Renal pelvis (tissue), 4 donors: ENCODE measurements around the gene ZNF576. TPM values are rescaled to one million over a fixed set of nuclear protein-coding genes. Genes with fewer than 3 reads are reported as not detected.
"Not testable (repeated sequence)": the region's sequence is repeated elsewhere in the genome, so short reads cannot be mapped to it uniquely, and the experiment has no call there.

ENCODE experiments used
- DNase-seq: peaks from one replicate; pipeline ENCODE4 v3.0.0-alpha.2; 2013
- polyA plus RNA-seq, 3 donors: library from polyadenylated mRNA; unstranded; fragments of 120-200 nt; gene quantifications; one replicate each; pipeline ENCODE4 v1.2.1, GENCODE V29; 2013; ENCODE audit not compliant: insufficient read length in 3 of 3

Gene ZNF576
- polyA plus RNA-seq, 3 donors: 11.1 to 13.8 (median 12.7) TPM

DNA sequence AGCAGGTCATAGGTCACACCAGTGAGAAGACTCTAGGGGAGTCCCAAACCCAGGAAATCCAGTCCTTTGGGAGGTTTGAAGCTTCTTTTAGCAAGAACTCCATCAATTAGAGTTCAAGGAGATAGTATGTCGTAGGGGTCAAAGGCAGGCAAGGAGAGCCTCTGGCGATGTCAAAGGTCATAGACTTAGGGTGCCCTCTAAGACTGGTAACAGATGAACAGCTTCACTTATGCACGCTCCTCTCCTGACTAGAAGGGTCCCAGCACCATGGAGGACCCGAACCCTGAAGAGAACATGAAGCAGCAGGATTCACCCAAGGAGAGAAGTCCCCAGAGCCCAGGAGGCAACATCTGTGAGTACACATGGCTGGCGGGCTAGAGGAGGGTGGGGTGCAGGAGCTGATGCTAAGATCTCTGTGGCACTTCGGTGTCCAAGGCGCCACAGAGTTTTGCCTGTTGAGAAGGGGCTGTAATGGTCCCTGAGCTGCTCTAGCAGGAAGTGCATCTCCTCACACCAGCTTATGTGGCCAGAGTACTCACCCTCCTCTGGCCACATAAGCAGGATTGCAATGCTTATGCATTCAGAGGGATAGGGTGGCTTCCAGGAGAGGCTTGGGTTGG lies 557 bp downstream of the ZNF576 start:
- no peak for DNase-seq

DNA sequence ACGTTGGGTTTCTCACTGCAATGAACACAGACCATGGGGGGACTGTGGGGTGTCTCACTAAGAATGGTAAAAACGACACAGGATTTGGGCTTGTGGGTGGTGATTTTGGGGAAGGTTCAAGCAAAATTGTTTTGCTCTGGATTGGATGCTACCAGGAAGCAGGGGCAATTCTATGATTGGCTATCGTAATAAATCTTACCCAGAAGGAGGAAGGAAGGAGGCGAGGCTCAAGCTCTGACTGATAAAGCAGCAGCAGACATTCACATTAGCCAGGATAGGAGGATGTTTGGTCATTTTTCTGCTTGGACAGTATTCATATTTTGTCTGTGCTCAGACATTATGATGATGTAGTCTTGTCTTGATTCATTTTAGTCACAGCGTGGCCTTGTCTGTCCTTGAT lies 1.5 kb downstream of the ZNF576 start:
- DNase-seq: no peak

DNA sequence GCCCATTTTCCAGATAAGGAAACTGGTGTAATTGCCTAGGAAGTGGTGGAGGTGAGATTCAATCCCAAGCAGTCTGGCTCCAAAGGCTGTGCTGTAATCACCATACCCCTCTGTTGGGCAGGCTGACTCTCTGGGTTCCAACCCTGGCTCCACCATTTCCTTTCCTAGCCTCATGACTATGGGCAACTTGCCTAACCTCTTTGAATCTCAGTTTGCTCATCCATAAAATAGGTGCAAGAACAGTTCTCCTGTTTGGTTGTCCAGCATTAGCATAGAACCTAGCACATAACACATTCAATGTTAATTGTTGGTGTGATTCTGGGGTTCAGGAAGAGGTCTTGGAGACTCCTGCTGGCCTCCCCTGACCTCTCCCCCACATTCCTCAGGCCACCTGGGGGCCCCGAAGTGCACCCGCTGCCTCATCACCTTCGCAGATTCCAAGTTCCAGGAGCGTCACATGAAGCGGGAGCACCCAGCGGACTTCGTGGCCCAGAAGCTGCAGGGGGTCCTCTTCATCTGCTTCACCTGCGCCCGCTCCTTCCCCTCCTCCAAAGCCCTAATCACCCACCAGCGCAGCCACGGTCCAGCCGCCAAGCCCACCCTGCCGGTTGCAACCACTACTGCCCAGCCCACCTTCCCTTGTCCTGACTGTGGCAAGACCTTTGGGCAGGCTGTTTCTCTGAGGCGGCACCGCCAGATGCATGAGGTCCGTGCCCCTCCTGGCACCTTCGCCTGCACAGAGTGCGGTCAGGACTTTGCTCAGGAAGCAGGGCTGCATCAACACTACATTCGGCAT lies 2.2 kb downstream of the ZNF576 start:
- DNase-seq: no peak

DNA sequence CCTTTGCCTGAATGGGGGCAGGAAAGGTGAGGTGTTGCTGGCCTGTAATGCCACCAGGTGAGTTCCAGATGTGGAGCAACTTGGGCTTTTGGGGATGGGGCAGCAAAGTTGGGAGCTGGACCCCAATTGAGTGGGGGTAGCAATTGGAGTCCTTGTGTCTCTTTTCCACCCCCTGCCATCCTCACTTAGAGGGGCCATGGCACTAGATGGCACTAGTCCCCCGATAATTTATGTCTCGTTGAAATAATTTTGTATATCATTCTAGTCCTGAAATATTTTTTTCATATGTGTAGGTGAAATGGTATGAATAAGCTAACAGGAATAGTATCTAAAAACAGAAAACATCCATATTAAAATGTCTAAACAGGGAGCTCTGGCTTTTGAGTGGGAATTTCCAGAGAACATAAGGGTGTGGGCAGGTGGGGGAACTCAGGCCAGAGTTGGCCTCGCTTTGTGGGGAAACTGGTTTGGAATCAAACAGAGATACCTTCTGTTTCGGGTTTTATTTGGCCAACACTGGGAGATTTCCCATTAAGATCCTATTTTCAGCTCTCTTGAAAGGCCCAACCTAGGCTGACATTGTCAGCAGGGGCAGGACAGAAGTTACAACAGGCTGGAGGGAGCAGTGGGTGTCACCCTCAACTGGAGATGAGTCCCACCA lies 3.4 kb downstream of the ZNF576 start:
- no peak for DNase-seq

DNA sequence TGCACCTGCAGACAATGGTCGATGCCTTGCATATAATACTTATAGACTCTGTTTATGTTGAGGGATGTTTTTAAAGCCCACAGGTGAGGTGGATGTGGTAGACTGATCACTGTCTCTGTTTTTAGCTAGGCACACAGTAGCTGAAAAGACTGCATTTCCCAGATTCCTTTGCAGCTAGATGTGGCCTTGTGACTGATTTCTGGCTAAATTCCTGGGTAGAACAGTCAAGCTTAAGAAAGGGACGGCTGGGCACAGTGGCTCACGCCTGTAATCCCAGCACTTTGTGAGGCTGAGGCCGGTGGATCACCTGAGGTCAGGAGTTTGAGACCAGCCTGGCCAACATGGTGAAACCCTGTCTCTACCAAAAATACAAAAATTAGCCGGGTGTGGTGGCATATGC lies 3.9 kb downstream of the ZNF576 start:
- DNase-seq: not testable (repeated sequence)

DNA sequence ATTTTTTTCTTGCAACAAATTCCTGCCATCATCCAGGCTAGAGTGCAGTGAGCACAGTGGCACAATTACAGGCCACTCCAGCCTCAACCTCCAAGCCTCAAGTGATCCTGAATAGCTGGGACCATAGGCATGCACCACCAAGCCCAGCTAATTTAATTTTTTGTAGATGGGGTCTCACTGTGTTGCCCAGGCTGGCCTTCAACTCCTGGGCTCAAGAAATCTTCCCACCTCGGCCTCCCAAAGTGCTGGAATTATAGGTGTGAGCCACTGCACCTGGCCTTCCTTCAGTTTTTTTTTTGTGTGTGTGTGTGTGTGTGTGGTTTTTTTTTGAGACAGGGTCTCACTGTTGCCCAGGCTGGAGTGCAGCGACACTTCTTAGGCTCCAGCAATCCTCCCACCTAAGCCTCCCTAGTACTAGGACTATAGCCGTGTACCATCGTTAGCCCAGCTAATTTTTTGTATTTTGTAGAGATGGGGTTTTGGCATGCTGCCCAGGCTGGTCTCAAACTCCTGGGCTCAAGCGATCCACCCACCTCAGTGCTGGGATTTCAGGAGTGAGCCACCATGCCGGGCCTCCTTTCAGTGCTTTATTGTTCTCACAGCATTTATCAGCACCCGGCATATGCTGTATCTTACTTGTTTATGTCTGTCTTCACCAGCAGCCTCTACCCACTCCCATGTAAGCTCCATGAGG lies 9.6 kb downstream of the ZNF576 start:
- DNase-seq: no peak

DNA sequence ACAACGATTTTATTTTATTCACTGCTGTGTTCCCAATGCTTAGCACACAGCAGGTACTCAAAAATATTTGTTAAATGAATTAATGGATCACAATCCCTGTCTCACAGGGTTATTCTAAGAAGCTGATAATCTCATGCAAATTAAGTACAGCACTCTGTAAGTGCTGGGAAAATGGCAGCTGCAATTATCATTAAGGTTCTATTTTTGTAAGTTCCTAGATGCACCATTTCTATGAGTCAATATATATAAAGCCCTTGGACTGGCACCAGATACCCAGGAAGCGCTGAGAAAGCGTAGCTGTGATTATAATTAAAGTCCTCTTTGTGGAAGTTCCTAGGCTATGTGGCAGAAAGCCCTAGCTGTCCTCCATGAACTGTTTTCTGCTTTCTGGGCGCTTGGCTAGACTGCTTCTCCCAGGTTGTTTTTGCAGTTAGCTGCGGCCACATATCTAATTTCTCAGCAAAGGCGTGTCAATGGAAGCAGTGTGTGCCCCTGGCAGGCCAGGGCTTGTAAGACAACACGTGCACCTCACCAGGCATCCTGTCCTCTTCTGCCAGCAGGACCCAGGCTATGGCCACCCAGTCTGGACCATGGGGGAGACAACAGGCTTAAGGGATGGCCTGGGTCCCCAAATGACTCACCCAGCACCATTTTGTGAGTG lies 10.3 kb downstream of the ZNF576 start:
- DNase-seq: no peak

DNA sequence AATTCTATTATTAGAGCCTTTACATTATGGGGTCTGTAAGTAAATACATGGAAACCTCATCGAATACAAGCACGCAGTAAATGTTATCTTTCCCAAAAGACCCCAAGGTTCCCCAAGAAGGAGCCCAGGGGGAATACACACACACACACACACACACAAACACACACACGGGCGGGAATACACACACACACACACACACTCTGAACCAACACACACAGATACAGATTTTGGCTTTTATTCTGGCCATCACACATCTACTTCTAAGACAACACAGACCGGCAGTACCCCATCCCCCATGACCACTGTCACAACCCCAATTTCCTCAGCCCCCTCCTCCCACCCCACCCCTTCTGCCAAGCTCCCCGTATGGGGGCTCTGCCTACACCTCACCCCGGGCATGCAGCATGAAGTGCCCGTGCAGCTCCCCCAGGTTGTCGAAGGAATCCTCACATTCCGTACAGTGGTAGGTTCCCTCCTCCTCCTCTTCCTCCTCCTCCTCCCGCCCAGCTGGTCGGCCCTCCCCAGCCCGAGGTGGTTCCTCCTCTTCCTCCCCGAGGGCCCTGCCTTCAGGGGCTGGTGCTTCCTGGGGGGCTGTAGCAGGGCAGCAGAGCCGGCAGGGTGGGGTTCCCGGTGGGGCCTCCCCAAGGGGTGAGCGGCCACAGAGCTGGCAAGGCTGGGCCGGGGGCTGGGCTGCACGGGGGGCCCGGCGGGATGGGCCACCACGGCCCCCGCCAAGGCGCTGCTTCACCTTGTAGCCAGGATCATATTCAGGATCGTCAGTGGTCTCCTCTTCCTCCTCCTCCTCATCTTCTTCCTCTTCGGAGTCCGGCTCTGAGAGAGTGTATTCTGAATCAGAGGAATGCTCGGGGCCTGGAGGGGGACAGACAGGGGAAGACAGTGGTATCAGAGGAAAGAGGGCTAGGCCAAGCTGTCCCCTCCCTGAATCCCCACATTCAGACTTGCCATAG lies 11.1 kb downstream of the ZNF576 start:
- DNase-seq: no peak

DNA sequence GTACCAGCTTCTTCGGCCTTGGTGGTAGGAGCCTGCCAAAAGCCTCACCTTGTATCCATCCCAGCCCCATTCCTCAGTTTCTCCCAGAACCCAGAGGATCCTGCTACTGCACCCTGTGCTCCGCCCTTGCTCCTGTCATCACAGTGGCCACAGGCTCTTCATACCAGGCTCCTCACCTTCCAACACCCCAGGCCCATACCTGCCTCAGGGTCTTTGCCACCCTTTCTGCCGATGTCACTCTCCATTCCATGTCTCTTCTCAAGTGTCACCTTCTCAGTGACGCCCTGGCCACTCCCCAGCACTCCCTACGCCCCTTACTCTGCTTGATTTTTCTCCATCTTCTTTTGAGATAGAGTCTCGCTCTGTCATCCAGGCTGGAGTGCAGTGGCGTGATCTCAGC lies 13.5 kb downstream of the ZNF576 start:
- no peak for DNase-seq

DNA sequence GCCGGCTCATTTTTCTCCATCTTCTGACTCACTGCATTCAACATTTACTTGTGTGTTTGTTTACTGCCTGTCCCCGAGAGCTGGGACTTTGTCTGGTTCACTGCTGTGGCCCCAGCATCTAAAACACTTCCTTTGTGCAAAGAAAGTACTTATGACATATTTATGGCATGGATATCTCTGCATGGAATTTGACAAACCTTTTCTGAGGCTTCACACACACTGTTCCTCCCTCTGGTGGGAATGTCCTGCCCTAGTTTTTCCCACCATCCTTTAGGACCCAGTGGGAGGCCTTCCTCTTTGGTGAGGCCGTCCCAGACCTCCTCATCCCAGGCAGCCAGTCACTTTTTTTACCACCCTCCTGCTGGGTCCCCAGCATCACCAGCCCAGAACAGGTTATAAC lies 14.1 kb downstream of the ZNF576 start:
- no peak for DNase-seq

DNA sequence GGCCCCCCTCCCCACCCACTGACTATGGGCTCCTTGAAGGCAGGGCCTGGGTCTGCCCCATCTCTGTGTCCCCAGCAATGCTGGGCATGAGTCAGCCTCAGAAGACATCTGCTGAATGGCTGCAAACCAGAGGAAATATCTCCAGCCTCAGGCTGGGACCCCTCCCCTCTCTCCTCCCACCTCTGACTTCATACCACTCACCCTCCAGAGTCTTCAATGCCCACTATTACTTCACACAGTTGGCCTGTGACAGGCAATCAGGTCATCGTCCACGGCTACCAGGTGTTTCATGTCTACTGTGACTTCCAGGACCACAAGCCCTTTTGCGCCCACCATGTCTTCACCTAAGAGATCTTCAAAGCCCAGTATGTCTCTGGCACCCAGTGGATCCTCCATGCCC lies 15.4 kb downstream of the ZNF576 start, which contains the start of gene SRRM5:
SRRM5 (plus strand) TSS at position 301 of the 400 bp plus-strand sequence; CDS start at position 335, 34 bp downstream.
- no peak for DNase-seq

DNA sequence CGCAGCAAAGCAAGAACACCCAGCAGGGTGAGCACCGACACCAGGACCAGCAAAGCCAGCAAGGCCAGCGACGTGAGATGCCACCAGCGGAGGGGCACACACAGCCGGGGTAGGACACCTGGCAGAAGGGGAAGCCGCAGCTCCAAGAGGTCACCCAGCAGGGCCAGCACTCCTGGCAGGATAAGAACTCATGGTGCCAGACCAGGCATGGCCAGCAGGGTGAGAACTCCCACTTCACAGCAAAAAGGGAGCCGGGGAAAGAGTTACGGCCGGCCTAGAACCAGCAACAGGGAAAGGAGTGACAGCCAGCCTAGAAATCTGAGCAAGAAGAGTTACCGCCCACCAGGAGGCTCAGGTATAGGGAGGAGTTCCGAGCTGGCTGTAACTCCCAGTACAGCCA lies 16.0 kb downstream of the ZNF576 start:
- DNase-seq: no peak

DNA sequence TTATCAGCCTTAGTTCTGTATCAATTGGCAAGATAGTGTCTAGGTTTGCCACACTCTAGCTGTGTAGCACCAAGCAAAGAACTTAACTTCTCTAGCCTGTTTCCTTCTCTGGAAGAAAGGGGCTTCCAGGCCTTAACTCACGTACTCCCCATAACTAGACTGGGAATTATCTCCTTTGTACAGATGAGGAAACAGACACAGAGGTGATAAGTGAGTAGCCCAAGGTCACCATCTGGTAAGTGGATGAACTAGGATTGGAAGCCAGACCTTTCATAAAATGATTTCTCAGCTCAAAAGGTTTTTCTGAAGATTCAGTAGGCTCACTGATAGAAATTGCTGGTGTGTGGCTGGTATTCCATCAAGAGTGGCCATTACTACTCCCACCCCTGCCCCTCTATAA lies 19.9 kb downstream of the ZNF576 start:
- DNase-seq: no peak

DNA sequence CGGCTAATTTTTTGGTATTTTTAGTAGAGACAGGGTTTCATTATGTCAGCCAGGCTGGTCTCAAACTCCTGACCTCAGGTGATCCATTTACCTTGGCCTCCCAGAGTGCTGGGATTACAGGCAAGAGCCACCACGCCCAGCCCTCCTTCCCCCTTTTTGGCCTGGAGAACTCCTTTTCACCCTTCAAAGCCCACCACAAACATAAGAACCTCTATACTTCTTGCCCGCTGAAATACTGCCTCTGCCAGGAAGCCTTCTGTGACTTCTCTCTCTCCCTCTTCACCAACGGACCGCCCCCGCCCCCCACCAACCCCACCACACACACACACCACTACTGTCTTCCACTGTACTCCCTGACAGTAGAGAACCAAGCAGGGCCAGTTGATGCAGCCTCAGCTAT lies 20.6 kb downstream of the ZNF576 start:
- no peak for DNase-seq

DNA sequence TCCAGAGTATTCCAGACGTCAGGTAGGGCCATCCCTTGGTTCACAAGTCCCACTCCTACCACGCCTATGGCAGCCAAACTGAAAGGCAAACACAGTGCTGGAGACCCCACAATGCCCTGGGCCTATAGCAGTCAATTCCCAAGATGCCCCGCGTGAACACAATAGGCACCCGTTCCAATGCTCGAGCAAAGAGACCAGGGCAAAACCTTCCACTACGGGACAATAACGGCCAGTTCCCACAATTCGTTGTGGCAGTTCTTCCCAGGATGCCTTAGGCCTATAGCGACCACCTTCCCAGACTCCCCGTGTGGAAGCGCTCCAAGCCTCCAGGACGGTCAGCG lies 22.5 kb downstream of the ZNF576 start:
- no peak for DNase-seq

DNA sequence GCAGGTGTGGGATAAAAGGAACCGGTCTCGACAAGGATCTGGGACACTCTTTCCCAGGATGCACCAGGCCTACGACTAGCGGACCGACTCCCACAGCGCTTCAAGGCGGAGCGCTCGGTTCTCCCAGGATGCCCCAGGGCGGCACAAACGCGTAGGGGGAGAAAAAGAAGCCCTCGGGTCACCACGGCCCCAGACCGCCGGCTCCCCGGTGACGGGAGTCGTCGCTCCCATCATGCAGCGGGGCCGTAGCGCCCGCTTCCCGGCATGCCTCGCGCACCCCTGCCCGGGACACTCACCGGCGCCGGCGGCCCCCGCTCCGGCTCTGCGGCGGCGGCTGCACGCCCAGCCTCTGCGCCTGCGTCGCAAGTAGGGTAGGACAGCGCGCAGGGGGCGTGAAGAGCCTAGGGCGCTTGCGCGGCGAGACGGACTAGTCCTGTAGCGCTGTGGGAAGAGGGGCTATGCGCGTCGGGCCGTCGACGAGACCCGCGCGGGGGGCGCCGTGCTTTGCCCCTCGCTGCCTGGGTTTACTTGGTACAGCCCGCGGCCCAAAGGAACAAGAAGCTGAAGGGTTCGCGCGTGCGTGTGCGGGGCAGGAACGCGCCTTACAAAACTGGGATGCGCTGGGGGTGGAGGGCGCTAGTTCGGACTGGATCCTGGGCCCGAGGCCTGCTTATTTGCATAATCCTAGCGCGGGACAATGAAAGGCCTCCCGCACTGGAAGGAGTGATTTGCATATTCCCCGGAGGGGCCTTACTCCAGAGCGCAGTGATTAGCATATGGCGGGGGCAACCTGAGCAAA lies 23.1 kb downstream of the ZNF576 start, which contains the start of gene ZNF428:
ZNF428 (minus strand) TSS at position 368 of the 799 bp plus-strand sequence. CDS start 5,325 bp downstream, outside the sequence.
- DNase-seq: peak; percentile 91

DNA sequence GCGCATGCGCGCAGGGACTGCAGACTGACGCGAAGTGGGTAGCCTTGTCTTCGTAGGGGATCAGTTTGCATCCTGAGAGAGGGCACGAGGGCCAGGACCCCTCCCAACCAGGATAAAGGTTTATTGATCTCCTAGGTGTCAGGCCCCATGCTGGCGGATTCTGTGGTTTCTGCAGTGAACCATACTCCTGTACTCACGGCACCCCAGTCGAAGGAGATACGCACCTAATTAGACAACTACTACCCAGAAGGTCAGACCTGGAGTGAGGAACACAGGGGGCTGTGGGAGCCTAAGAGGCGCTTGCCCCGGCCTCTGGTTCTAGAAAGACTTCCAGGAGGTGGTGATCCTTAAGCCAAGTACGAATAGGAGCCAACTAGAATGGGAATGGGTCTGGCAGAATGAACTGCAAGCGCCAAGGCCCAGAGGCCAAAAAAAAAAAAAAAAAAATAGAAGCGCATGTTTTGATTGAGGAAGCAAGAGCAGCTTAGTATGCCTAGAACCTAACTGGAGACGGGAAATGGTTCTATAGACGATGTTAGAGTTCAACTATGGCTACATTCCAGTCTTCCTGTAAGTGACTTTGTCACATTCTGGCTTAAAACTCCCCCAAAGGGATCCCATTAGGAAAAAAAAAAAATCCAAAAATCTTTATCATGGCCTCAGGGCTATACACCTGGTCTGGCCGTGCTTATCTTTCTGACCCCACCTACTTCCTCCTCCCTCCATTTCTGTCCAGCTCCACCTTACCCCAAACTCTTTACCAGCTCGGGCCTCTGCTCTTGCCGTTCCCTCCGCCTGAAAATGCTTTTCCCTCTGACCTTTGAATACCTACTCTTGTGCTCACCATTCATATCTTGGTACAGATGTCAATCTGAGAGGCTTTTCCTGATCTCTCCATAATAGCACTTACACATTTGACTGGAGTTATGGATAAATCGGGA lies 23.9 kb downstream of the ZNF576 start:
- no peak for DNase-seq

DNA sequence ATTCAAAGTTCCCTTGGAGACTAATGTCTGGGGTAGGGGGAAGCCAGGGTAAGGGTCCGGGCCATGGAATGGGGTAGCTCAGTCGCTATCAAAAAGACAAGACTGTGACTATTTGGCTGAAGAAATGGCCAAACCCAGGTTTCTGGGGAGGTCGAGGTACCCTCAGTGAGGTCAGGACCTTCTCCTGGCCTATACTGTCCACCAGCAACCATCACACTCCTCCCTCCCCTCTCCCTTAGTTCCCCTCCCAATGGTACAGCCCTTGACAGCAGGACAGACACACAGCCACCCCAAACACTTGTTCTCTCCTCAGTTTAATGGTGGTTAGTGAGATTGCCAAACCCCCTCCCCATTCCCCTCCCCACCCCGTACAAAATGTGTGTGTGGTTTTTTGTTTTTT lies 25.7 kb downstream of the ZNF576 start:
- DNase-seq: no peak

DNA sequence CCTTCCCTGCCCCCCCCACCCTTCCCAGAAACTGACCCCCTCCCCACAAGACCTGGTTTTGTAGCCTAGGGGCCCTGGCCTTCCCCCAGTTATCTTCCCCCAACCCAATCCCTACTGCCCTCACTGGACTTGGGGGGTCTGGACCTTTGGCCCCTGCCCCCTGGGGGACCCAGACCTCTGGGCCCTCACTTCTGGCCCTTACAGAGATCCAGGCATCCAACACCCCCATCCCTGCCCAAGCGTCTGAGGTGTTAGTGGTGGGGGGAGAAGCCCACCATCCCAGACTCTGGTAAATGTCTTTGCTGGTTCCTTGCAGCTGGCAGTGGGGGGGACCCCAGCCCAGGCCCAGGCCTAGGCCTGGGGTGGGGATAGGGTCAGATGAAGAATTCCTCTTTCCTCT lies 26.6 kb downstream of the ZNF576 start:
- DNase-seq: no peak
